Stimulated activated CD4-positive, alpha-beta T cell treated with anti-CD3 and anti-CD28 coated beads, TNF-alpha, amount 100 ng/mL, for 1 hour (primary cell): ENCODE data around the gene KDM5C.
A peak's percentile ranks its signal among the peaks of the same experiment; 100 is the strongest.

Source experiments
- DNase-seq, 3 donors: peaks; one replicate each; pipeline ENCODE4 v3.0.0-alpha.2; 2020; ENCODE audit warnings: low read depth in 3 of 3, low spot score in 1 of 3

KDM5C gene

DNA sequence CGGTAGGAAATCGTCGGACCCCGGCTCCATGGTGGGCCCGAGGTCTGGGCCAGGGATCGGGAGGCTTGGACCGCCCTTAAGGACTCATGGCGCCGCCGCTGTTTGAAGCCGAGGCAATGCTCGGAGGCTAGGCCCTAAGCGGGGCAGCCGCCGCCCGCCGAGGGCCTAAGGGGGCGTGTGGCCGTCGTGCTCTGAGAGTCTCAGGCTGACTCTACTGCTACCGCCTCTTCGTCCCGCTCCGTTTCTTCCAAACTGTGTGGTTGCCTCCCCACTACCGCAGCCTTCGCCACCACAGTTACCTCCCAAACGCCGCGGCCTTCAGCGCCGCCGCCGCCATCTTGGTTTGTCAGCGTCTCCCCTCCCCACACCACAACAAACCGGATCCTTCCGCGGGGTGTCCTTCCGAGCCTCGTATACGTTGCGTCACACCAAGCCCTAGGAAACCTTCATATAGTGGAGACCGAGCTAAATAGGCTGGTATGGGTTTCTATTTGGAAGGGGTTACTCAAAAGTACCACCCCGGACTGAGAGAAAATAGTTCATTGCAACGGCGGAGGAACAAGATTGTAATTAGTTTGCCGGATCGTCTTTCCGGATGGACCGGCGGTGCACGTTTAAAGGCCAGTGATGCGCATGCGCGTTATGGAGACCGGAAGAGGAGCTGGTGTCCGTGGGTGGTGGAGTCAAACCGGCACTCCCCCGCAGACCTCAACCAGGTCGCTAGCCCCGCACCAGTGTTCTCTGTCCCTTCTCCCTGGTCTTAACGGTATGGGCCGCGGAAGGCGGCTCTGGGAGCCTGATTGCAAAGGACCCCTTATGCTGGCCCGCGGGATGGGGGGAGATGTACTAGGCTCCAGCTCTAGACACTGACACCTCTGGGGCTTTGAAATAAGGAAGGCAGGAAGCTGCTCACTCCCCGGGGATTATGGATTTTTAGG is at the start of gene KDM5C:
TSS of gene KDM5C (minus strand) at position 348 of the 938 bp plus-strand sequence. CDS start at position 30, 318 bp downstream.
- peak; percentile 64 to 83 (median 78) for DNase-seq

DNA sequence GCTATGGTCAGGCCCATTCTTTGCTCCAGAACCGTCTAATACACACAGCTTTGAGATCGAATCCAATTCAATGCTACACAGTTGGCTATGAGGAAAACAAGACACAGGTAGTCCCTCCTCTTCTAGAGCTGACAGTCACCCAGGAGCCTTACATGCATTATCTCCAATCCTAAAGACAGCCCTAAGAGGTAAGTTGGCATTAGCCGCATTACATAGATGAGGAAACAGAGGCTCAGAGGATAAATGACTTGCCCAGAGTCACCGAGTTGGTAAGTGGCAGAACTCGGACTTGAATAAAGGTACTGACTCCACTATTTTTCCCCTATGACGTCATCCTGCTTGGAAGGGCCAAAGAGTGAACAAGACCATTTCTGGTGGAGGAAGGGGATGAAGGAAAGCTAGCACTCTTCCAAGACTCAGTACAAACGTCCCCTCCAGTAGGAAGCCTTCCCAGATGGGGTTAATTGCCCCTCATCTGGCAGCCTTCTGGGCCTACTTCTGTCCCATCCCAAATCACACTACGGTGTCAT is 47.9 kb upstream of the KDM5C start:
- DNase-seq, result no peak

DNA sequence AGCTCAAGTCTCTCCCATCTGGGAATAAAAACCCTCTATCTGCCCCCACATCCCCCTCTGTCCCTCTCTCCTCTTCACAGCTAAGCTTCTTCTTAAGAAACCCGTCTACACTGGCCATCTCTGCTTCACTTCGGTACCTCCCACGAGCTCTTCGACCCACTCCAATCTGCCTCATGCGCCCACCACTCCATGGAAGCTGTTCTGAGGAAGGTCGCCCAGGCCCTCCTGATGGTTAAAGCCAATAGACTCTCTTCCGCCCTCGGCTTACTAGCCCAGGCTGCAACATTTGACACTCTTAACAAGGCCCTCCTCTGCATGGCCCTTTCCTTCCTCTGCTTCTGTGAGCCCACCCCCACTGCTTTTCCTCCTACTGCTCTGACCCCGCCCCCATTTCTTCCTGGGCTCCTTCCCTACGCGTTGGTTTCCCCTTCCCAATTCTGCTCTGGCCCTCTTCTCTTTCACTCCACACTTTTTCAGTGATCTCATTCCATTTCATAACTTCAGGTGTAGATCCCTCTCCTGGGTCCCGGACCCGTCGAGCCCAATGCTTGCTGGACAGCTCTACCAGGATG is 44.6 kb upstream of the KDM5C start:
- no peak for DNase-seq

DNA sequence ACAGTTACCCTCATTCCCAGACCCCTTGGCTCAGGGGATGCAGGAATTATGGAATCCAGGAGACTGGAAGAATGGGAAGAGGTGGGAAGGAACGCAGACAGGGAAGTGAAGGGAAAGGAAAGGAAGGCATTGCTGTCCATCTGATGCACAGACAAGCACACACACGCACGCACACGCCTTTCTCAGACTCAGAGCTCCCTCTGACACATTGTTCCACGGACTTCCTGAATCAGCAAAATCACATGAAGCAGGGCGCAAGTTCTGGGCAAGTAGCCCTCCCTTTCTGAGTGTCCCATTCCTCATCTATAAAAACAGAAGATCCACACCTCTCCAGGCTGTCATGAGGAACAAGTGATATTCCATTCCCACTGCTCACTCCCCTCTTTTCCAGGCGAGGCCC is 43.2 kb upstream of the KDM5C start:
- no peak for DNase-seq

DNA sequence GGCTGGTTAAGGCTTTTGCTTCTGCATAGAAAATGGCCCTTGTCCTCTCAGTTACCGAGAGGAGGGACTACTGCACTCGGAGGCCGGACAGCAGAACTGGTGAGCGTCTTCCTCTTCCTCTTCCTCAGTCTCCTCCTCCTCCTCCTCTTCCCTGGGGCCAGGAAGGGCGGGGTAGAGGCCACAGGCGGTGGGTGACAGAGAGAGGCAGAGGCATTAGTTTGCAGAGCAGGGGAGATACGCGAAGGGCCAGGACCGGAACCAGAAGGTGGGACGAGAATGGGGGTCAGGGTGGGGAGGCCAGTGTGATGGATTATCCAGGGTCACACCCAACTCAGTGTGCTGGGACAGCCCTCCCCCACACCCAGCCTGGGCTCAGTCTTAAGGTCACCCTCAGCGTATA is 41.9 kb upstream of the KDM5C start:
- no peak for DNase-seq

DNA sequence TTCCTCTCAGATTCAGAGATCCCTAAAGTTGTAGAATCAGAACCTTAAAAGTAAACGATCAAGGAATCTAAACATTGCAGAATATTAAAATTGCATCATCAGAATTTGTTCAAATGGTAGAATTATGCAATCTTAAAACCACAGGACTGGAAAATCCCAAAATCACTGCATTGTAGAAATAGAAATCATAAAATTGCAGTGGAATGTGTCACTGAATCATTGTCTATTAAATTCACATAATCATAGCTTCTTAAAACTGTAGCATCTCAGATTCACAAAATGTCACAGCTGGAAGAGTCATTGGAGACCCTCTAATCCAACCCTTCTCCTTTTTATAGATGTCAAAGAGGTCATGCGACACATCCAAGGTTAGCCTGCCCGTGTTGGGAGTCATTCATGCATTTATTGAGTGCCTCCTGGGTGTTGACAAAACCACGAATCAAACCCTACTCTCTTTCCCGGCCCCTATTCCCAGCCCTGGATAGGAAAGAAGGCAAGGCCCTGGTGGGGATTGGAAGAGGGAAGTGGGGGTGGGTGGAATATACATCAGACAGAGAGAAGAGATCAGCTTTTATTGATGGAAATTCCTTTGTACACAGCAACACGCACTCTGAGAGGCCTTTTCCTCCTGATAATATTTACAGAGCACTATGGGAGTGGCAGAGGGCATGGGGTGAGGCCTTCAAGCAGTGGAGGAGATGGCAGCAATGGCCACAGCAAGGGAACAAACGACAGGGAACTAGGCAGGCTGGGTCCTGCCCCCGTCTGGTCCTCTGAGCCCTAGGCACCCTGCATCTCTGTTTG is 41.0 kb upstream of the KDM5C start:
- no peak for DNase-seq

DNA sequence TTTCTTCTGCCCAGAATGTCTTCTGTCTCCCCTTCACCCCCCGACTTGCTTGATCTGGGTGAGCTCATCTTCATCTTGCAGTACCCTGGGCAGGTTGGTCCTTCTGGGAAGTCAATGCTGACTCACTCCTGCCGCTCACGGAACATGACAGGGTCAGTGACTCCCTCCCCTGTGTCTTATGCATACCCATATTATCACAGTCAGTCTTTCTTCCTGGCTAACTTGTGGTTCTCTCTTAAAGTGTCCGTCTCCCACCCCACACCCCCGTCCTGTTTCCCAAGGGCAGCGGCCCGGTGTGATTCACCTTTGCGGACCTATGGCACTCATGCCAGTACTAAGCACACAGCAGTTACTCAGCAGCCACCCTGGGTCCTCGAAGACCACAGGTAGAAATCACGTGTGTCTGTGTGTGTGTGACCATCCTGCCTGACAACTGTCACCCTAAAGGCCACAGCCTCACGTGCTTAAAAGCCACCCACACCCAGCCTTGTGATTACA is 38.6 kb upstream of the KDM5C start:
- no peak for DNase-seq

DNA sequence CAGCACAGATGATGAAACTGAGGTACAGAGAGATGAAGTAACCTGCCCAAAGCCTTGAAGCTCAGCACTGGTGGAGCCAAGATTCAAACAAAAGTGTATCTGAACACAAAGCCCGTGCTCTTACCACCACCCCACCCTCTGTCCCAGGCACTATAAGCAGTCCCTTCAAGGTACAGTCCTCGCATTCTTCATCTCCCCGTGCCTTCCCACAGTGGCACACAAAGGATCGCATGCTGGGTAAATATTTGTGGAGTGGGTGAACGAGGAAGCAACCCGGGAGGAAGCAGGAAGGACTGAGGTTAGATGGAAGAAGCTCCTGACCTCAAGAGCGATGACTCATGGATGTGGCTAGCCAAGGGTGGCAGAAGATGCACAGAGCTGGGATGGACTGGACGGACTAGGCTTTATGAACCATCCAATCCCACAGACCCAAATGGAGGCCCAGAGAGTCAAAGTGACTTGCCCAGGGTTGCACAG is 37.9 kb upstream of the KDM5C start:
- DNase-seq, result no peak

DNA sequence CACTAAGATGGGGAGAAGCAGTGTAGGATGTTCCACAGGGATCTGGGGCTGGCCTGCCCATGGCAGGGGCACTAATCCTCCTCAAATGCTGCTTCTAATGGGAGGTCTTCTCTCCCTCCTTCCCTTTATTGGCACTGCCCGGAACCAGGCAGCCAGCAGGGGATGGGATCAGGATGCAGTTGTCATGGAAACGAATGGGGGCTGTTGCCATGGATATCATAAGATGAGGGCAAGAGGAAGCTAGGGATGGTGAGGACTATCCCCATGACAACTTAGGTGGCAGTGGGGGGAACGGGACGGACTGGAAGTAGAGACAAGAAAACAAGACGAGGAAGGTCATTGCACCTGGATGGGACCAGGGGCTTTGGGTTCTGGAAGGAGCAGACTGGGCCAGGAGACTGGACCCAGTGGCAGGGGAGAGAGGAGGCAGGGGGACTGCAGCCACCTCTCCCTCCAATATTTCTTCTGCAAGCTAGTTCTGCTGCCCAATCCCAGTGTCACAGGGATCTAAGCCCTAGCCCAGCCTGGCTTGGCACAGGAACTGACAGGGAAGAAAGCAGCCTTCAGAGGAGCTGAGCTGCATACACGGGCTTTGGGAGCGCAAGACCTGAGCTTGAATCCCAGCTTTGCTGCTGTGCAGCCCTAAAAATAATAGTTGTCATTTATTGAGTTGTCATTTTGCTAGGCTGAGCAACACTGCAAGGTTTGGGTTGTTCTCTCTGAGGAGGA is 37.3 kb upstream of the KDM5C start:
- no peak for DNase-seq

DNA sequence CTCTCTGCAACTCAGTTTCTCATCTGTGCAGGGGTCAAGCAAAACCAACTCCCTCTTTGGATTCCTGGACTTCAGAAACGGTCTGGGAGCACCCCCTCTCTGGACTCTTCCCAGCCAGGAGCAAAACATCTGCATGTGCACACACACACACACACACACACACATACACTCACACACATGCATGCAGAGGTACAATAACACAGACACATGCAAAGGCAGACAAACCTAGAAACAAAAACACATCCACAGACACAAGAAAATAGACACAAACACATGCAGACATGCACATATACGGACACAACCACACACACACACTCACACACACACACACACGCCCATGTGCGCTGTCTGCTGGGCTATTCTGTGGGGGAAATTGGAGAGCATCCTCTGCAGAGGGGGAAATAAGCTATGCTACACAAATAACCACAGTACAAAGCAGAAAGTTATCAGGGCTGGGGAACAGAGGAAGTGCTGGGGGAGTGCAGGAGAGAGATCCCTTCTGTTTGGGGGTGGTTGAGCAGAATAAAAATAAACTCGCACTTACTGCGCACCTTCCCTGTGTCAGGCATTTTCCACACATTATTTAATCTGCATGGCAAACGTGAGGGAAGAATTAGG is 36.5 kb upstream of the KDM5C start:
- no peak for DNase-seq

DNA sequence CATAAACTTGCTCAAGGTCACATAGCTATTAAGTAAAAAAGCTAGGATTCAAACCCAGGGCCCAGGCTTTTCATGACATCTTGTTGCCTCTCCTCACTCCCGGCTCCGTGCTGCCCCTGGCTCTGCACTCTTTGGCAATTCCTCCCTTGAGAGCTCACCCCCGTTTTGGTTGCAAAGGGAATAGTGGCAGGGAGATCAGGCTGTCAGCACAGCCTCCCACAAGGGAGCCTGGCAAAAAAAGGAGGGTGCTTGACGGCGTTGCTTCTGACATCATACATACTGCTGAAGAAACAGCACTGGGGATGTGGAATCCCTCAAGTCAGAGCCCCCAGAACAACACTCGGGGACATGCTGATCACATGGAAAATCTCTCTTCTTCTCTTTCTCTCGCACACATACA is 35.8 kb upstream of the KDM5C start:
- no peak for DNase-seq

DNA sequence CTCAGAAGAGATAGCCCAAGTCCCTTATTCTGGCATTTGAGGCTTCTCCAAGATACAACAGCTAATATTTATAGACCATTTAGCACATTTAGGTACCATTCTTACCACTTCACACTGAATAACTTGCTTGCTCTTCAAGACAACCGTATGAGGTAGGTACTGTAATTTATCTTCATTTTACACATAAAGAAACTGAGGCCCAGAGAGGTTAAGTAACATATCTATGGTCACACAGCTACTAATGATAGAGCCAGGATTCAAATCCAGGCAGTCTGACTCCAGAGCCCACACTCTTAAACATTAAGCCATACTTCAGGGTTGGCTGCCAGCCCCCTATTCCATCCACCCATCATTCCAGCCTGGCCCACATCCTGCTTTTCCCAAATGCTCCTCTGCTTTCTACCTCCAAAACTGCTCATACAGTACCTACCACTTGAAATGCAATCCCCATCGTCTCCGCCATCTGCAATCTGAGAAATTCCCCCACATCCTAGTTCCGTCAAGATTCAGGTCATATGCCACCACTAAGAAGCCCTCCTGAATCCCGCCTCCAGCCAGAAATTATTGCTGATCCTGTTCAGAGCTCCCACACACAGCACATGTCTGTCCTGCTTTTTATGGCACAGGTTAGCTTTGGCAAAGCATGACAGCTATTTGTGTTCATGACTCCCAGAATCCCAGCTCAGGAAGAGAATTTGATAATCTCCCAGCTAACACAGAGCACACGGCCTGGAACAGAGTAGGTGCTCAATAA is 32.8 kb upstream of the KDM5C start:
- DNase-seq, result no peak

DNA sequence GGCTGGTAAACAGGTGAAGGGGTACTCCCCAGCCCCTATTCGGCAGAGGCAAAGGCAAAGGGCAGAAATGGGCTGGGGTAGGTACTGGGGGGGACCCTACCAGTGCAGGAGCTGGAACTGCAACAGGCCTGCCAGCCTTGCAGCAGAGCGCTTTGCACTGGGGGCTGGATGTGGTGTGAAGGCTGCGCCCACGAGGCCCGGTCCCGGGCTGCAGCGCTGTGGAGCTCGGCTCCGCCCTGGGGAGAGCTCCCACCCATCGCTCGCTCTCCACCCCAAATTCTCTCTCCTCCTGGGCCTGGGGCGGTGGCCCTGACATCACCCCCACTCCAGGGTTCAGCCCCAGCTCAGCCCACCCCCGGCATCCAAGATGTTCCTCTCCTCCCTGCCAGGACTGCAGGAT is 32.2 kb upstream of the KDM5C start:
- DNase-seq, result no peak

DNA sequence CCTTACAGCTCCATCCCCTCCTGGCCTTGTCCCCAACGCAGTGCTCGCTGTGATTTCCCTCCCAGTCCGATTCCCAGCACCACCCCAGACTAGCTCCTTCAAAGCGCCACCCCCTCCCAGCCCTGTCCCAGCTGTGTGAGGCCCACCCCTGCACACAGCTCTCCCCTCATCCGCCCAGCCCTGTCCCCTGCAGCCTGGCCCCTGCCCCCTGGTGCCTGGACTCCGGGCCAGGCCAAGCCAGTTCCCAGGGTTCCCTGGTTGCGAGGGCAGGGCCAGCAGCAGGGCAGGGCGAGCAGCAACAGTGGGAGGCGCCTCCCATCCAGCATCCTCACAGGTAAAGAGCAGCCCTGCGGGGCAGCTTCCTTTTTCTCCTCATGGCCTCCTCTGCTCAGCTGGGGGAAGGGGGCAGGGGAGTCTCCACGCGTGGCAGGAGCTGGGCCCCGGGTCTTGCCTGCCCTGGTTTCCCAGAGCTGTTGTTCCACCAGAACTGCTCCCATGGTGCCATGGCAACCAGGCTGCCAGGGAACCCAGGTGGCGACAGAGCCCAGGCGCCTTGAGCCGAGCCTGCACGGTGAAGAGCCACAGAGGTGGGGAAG is 31.5 kb upstream of the KDM5C start:
- no peak for DNase-seq

DNA sequence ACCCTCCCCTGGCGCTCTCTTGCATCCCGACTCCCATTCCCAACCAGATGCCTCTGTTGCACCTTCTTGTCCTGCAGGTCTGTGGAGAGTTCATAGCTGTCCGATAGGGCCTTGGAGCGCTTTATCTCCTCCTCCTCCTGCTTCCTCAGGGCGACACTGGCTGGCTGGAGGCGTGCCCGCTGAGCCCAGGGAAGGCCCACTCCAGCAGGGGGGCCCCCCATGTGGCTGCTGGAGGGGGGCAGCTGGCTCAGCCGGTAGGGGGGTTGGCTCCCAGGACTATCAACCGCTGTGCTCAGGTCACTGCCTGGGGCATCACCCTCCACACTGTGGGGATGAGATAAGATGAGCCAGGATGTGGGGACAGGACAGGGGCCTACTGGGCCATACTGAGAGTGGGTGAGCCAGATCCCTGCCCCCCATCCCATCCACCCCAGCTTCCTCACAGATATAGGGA is 30.8 kb upstream of the KDM5C start:
- no peak for DNase-seq

DNA sequence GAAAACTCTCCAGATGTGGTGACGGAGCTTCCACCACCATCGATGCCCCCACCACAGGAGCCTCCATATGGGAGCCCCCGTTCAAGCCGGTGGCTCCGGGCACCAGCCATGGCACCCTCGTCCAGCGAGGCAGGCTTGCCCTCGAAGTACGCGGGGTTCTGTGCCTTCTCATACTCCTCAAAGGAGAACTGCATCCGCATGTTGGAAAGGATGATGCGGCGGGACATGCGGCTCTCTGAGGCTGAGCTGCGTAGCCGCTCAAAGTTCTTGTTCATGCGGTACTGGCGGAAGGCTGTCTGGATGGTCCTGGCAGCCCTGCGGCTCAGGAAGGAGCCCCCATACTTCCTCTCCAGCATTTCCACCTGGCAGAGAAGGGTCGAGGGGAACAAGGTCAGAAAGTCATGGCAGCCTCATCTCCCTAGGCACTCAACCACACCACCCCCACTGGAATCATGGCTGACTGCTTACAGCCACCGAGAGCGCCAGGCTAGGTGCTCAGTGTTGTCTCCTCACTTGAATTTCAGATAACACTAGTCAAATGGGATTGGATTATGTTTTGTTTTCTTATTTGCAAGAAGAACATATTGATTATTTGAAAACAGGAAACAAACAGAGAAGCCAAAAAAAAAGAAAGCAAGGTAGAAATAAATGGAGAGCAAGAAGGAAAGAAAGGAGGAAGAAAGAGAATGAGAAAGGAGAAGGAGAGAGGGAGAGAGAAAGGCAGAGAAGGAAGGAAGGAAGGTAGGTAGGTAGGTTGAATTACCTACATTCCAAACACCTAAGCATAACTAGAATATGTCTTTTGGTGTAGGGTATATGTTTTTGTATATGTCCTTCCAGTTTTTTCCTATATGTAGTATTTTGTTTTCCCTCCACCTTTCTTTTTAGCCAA is 29.8 kb upstream of the KDM5C start:
- DNase-seq, result no peak

DNA sequence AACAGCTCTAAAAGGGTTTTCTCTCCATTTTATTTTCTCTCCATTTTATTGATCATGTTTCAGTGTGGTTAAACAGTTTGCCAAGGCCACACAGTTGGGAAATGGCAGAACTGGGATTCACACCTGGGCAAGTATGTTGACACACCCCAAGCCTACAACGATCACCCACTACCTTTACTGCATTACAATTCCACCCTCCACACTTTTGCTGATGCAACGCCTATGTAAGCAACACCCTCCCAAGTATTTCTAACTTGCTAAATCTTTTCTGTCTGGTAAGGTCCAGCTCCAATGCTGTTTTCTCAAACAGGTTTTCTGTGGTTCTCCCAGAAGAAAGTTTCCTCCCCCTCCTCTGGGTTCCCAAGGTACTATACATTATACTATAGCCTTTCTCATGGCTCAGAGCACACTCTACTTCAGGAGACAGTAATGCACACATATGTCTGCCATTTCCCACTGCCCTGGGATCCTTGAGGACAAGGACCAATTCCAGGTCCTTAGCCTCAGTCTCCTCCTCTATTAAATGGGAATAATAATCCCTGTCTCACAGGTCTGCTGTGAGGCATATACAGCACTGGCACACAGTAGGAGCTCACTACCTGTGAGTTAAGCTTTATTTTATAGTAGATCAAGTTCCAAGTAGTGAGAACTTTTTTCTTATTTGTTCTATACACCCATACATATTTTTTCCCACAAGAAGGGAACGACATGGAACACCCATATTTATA is 28.4 kb upstream of the KDM5C start:
- no peak for DNase-seq
